NCI-H128 (cell line): ENCODE results near the gene CYBRD1.
"Not testable (repeated sequence)": the region's sequence is repeated elsewhere in the genome, so short reads cannot be mapped to it uniquely, and the experiment has no call there.

Source experiments
- DNase-seq: peaks from one replicate; lab custom pipeline; 2025; ENCODE audit not compliant: unreplicated experiment; lab: John Stamatoyannopoulos, UW

The CYBRD1 gene

DNA sequence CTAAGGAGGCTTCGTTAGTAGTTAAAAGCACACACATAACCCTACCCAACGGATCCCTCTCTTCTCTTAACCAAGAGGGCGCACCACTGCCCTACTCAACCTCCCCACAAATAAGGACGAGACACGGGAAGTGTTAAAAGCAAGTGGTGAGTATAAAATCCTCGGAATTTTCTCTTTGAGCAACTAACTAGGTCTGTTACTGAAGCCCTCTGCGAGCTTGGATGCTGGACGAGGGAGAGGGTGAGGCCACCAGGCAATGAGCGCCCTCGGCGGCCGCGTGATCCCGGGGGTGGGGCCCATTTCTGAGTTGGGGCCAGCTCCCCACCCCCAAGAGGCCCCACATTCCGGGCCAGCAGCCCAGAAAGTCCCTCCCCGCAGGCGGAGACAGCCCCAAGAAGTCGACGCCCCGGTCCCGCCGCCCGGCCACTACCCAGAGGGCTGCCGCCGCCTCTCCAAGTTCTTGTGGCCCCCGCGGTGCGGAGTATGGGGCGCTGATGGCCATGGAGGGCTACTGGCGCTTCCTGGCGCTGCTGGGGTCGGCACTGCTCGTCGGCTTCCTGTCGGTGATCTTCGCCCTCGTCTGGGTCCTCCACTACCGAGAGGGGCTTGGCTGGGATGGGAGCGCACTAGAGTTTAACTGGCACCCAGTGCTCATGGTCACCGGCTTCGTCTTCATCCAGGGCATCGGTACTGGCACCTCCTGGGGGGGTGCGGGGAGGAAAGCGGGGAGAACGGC, at the start of gene CYBRD1:
TSS of gene CYBRD1 (plus strand) at position 423 of the 736 bp plus-strand sequence. CDS start at position 495, 72 bp downstream.
- no peak for DNase-seq

DNA sequence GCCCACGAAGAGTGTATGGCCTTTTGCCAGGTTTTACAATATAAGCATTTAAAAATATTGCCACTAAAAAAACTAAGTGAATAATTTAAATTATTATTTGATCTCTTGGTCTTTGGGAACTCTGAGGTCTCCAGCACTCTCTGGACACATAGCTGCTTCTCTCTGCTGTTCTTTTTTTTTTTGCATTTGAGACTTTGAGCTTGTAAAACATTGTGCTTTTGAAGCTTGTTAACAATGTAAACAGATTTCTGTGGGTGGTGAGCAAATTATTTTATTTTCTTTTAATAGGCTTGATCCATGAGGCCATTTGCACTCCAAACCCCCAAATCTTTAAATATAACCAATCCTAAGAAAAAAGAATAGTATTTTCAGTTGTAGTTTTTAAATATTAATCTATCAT, 46.3 kb upstream of the CYBRD1 start:
- DNase-seq, result no peak

- no peak for DNase-seq
Observed at GRCh38 chr2:171478345-171478744, 43.9 kb upstream of the CYBRD1 start.

GRCh38 chr2:171479154-171479814, 43.0 kb upstream of the CYBRD1 start:
- DNase-seq, result no peak

DNA sequence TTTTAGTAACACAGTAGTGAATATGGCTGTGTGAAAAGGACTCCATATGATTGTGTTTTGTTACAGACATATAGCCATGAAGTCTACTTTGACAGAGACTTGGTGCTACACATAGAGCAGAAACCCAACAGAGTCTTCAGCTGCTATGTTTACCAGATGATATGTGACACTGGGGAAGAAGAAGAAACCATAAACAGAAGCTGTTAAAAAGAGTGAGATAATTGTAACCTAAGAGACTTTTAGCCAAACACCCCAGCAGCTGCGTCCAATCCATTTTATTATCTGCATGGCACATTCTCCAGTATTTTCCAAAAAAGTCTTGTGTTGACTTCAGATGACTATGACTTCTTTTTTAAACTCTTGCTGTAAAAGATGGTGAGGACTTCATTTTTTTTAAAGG, 41.4 kb upstream of the CYBRD1 start:
- no peak for DNase-seq

GRCh38 chr2:171482308-171482707, 40.0 kb upstream of the CYBRD1 start:
- no peak for DNase-seq

DNA sequence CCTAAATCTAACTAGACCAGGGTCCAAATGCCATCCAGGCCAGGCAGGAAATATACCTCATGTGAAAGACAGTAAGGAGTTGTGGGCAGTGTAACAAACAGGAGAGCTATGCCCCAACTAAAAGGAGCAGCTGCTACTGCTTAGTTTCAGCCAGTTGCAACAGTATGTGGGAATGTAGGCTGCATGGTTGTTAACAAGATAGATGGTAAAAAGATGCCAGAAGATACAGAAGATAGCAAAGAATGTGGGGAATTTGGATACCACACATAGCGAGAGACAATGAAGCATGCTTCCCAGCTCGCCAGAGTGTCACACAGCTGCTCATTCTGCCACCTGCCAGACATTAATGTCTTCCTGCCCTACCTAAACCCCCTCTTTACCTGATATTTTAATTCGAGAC, 39.4 kb upstream of the CYBRD1 start:
- no peak for DNase-seq

- no peak for DNase-seq
Observed at GRCh38 chr2:171483793-171484192, 38.5 kb upstream of the CYBRD1 start.

DNA sequence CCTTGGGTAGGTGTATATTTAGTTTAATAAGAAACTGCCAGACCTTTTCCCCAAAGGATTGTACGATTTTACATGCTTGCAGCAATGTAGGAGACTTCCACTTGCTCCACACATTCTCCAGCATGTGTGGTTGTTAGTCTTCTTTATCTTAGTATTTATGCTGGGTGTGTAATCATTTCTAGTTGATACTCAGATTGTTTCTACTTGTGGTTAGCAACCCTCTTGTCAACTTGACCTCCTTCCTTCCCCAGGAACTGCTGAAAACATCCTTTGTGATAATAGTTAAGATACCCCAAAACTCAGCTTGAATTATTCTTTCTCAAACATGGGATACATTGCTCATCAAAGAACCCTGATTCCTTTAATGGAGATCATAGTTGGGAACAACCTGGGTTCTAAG, 37.2 kb upstream of the CYBRD1 start:
- no peak for DNase-seq

DNA sequence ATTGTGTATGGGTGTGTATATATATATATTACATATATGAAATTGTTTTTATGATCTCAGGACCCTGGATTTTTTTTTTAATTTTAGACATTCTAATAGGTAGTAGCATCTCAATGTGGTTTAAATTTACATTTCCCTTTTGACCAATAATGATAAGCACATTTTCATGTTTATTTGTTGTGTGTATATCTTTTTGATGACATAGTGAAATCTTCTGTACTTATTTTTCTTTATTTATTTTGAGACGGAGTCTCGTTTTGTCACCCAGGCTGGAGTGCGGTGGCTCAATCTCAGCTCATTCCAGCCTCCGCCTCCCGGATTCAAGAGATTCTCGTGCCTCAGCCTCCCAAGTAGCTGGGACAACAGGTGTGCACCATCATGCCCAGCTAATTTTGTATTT, 35.1 kb upstream of the CYBRD1 start:
- DNase-seq, result no peak

GRCh38 chr2:171487803-171488259, 34.4 kb upstream of the CYBRD1 start:
- no peak for DNase-seq

DNA sequence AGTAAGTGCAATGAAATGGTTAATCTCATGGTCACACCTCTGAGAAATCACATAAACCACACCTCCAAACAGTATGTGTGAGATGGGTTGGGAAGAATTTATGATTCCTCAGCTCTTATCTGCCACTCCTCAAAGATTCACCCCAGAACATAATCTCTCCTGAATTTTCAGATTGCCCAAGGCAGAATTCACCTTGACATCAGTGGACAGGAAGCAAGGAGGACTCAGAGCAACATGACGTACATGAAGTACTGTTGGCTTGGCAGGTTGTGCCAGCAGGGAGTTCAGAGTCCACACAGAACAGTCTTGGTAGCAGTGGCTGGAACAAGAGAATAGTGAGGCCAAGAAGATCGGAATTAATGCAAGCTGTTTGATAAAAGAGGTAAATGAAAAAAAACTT, 31.7 kb upstream of the CYBRD1 start:
- DNase-seq, result no peak

- DNase-seq, result no peak
Observed at GRCh38 chr2:171491292-171491691, 31.0 kb upstream of the CYBRD1 start.

- DNase-seq, result no peak
Observed at GRCh38 chr2:171492664-171493063, 29.6 kb upstream of the CYBRD1 start.

GRCh38 chr2:171497664-171498063, 24.6 kb upstream of the CYBRD1 start:
- not testable (repeated sequence) for DNase-seq

DNA sequence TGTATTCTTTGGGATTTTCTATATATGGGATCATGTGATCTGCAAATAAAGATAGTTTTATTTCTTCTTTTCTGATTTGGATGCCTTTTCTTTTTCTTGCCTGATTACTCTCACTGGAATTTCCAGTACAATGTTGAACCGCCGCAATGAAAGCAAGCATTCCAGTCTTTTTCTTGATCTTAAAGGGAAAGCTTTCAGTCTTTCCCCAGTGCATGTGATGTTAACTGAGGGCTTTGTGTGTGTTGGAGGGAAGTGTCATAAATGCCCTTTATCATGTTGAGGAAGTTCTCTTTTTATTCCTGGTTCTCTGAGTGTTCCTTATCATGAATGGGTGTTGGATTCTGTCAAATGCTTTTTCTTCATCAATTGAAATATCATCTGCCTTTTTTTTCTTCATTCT, 16.9 kb upstream of the CYBRD1 start:
- DNase-seq, result no peak

DNA sequence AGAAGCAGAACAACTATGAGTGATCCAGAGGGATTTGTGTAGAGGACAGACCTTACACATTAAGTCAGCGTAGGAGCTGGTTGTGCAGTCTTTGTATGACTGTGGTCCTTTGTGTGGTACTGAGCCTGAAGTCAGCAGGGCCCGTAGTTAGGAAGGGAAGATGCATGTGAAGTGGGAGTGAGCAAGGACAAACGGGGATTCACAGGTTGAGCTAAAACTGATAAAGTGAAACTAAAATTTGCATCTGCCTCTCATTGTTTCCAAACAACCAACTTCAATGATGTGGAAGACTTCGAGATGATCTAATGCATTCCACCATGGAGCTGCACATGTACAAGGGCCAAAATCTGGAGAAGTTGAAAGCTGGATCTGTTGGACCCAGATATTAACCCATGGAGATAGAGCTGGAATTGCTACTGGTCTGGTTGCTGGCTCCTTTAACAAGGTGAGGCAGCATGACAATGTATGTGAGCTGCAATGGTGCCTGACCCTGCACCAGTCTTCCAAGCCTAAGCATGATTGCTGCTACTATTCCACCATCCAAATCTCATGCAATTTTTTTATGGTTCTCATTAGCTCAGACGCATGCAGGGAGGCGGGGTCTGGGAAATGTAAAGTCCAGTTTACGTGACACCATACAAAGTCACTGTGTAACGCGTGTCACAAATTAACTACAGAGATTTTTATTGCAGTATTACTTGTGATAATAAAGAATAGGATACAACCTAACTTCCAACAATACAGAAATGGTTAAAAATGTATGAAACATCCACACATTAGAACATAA, 12.1 kb upstream of the CYBRD1 start:
- DNase-seq, result no peak

- DNase-seq, result no peak
Observed at GRCh38 chr2:171512014-171512413, 10.3 kb upstream of the CYBRD1 start.

GRCh38 chr2:171512683-171513195, 9.5 kb upstream of the CYBRD1 start:
- DNase-seq, result no peak

GRCh38 chr2:171513719-171514160, 8.5 kb upstream of the CYBRD1 start:
- no peak for DNase-seq

DNA sequence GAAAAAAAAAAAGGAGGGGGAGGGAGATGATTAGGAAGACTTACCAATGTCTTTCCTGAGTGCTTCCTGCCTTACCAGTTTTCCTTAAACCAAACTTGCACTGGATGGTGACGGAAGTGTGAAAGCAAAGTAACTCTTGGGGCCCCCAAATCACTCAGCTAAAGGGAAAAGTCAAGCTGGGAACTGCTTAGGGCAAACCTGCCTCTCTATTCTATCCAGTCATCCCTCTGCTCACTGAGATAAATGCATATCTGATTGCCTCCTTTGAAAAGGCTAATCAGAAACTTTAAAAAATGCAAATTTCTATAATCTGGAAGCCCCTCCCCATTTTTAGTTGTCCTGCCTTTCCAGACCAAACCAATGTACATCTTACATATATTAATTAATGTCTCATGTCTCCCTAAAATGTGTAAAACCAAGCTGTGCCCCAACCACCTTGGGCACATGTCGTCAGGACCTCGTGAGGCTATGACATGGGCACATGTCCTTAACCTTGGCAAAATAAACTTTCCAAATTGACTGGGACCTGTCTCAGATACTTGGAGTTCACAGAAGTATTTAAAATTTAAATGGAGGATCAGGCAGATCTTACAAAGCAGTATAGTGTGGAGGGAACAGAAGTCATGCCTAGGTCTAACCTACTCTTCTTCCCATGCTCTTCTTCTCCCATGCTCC, 7.2 kb upstream of the CYBRD1 start:
- no peak for DNase-seq
